HCT116 (cell line): ENCODE measurements around the gene MYO1F. TPM values are rescaled to one million over a fixed set of nuclear protein-coding genes. Genes with fewer than 3 reads are reported as not detected.
A peak's percentile ranks its signal among the peaks of the same experiment; 100 is the strongest.

Experiments used
- ATAC-seq: fragments of 200-7000 bp; cut with Tn5 transposase; 2 replicates; pipeline ENCODE4 v1.9.1; 2020; ENCODE audit warnings: mild to moderate bottlenecking, moderate library complexity
- BruUV-seq: library from RNA; stranded (reverse); fragments of 400-500 nt; replicated peaks from 2 replicates; lab custom pipeline; 2021; lab: Mats Ljungman, UMichigan
- CTCF ChIA-PET: fragments of 300-600 bp; sonication (Branson Sonifier 250); formaldehyde crosslinking; loops from one replicate; lab custom pipeline; 2021; ENCODE audit warnings: antibody characterized with exemption; lab: Charles Lee
- POLR2A ChIA-PET: fragments of 300-600, 350-600 bp; sonication (Branson Sonifier 250); formaldehyde crosslinking; loops from one replicate; lab custom pipeline; 2021; ENCODE audit warnings: antibody characterized with exemption; lab: Charles Lee
- RAD21 ChIA-PET, 2 experiments: fragments of 300-600 bp; sonication (Branson Sonifier 250); formaldehyde crosslinking; loops; one replicate each; lab custom pipeline; 2023; ENCODE audit warnings: low total read pairs in 2 of 2; ENCODE audit not compliant: uncharacterized antibody in 2 of 2, unreplicated experiment in 2 of 2, low non-redundant PET in 1 of 2; lab: Charles Lee
- DNase-seq: peaks from one replicate; pipeline ENCODE4 v3.0.0-alpha.2; 2010; ENCODE audit warnings: low read depth, low spot score
- H2AFZ ChIP-seq: fragments of 200-600 bp; shearing (Covaris generic), sonication (generic); 2 replicates; pipeline ENCODE4 v1.6.1; 2017; ENCODE audit warnings: low read depth, mixed run types, mixed read lengths, antibody characterized with exemption, low read length; ENCODE audit not compliant: poor library complexity, severe bottlenecking
- H3K27ac ChIP-seq: 2 replicates; pipeline ENCODE4 v1.5.1; 2012; ENCODE audit warnings: low read depth, low read length
- H3K27me3 ChIP-seq: fragments of 200-600 bp; sonication (generic); 2 replicates; pipeline ENCODE4 v1.6.1; 2016; ENCODE audit warnings: mixed run types, low read length, mixed read lengths; ENCODE audit not compliant: insufficient read depth
- H3K36me3 ChIP-seq, 2 experiments: fragments of 200-500 bp in 1 of 2; fragments of 200-600 bp in 1 of 2; sonication (Bioruptor generic) in 1 of 2; sonication (generic) in 1 of 2; 2 replicates each; pipeline versions ENCODE4 v1.5.1 to v1.6.1; 2014 to 2016; ENCODE audit warnings: low read length in 2 of 2, inconsistent platforms in 1 of 2, mixed read lengths in 1 of 2, mixed run types in 1 of 2; ENCODE audit not compliant: insufficient read depth in 2 of 2, control insufficient read depth in 1 of 2
- H3K4me1 ChIP-seq, 2 experiments: fragments of 200-600 bp in 1 of 2; sonication (generic) in 1 of 2; 2 replicates each; pipeline versions ENCODE4 v1.5.1 to v1.6.1; 2012 to 2017; ENCODE audit warnings: low read length in 2 of 2, inconsistent platforms in 1 of 2, mild to moderate bottlenecking in 1 of 2, mixed read lengths in 1 of 2, mixed run types in 1 of 2, moderate library complexity in 1 of 2; ENCODE audit not compliant: insufficient read depth in 2 of 2, control insufficient read depth in 1 of 2
- H3K4me2 ChIP-seq: fragments of 200-600 bp; sonication (generic); 2 replicates; pipeline ENCODE4 v1.6.1; 2017; ENCODE audit warnings: mixed run types, low read length, mixed read lengths
- H3K4me3 ChIP-seq, 2 experiments: fragments of 200-600 bp in 1 of 2; sonication (generic) in 1 of 2; replicated peaks in 1 of 2; 2 replicates each; pipeline ENCODE4 v1.5.1; 2011 to 2016; ENCODE audit warnings: low read length in 2 of 2, control low read depth in 1 of 2, low read depth in 1 of 2, mild to moderate bottlenecking in 1 of 2, mixed read lengths in 1 of 2, mixed run types in 1 of 2
- H3K79me2 ChIP-seq: fragments of 200-600 bp; sonication (generic); 2 replicates; pipeline ENCODE4 v1.6.1; 2017; ENCODE audit warnings: mild to moderate bottlenecking, mixed run types, low read length, moderate library complexity, mixed read lengths; ENCODE audit not compliant: insufficient read depth
- H3K9ac ChIP-seq: fragments of 200-600 bp; sonication (generic); 2 replicates; pipeline ENCODE4 v1.6.1; 2016; ENCODE audit warnings: low read length, mixed read lengths
- H3K9me2 ChIP-seq: fragments of 200-600 bp; sonication (generic), shearing (Covaris generic); 2 replicates; pipeline ENCODE4 v1.6.1; 2017; ENCODE audit warnings: mixed run types, mild to moderate bottlenecking, moderate library complexity; ENCODE audit not compliant: insufficient read depth
- H3K9me3 ChIP-seq, 2 experiments: fragments of 200-500 bp in 1 of 2; fragments of 200-600 bp in 1 of 2; sonication (Bioruptor generic) in 1 of 2; sonication (generic) in 1 of 2; 2 replicates each; pipeline ENCODE4 v1.6.1; 2014 to 2017; ENCODE audit warnings: low read length in 2 of 2, mixed read lengths in 2 of 2, inconsistent platforms in 1 of 2, low read depth in 1 of 2, mild to moderate bottlenecking in 1 of 2, mixed run types in 1 of 2, moderate library complexity in 1 of 2; ENCODE audit not compliant: control insufficient read depth in 1 of 2, insufficient read depth in 1 of 2
- H4K20me1 ChIP-seq: fragments of 200-600 bp; sonication (generic), shearing (Covaris generic); 2 replicates; pipeline ENCODE4 v1.6.1; 2017; ENCODE audit warnings: mixed run types, mild to moderate bottlenecking, moderate library complexity; ENCODE audit not compliant: insufficient read depth
- ATF3 ChIP-seq: IDR thresholded peaks from 2 replicates; pipeline ENCODE4 v1.6.1; 2012
- CBX3 ChIP-seq: IDR thresholded peaks from 2 replicates; pipeline ENCODE4 v1.6.1; 2012; ENCODE audit warnings: low read depth
- CEBPB ChIP-seq: IDR thresholded peaks from 2 replicates; pipeline ENCODE4 v1.6.1; 2012; ENCODE audit warnings: low read depth
- CTCF ChIP-seq, 3 experiments: fragments of 200-600 bp in 1 of 3; sonication (generic) in 1 of 3; IDR thresholded peaks in 2 of 3; conservative IDR thresholded peaks in 1 of 3; 2 replicates each; pipeline ENCODE4 v1.5.1; 2012 to 2017; ENCODE audit warnings: low read depth in 2 of 3, low read length in 2 of 3, antibody characterized with exemption in 1 of 3, borderline replicate concordance in 1 of 3, control low read depth in 1 of 3, mild to moderate bottlenecking in 1 of 3, mixed read lengths in 1 of 3, mixed run types in 1 of 3, moderate library complexity in 1 of 3; ENCODE audit not compliant: insufficient read depth in 1 of 3
- EGR1 ChIP-seq: IDR thresholded peaks from 2 replicates; pipeline ENCODE4 v1.6.1; 2012; ENCODE audit warnings: low read depth
- FOSL1 ChIP-seq: IDR thresholded peaks from 2 replicates; pipeline ENCODE4 v1.6.1; 2012; ENCODE audit warnings: low read depth
- POLR2AphosphoS5 ChIP-seq: IDR thresholded peaks from 2 replicates; pipeline ENCODE4 v1.6.1; 2011; ENCODE audit warnings: mild to moderate bottlenecking, low read depth, low read length, moderate library complexity
- RAD21 ChIP-seq: IDR thresholded peaks from 2 replicates; pipeline ENCODE4 v1.6.1; 2012; ENCODE audit warnings: low read depth, mild to moderate bottlenecking
- SIN3A ChIP-seq: IDR thresholded peaks from 2 replicates; pipeline ENCODE4 v1.6.1; 2012; ENCODE audit warnings: low read depth
- SP1 ChIP-seq: IDR thresholded peaks from 2 replicates; pipeline ENCODE4 v1.6.1; 2012; ENCODE audit warnings: low read depth
- SRF ChIP-seq: IDR thresholded peaks from 2 replicates; pipeline ENCODE4 v1.6.1; 2012; ENCODE audit warnings: low read depth
- TCF7L2 ChIP-seq: IDR thresholded peaks from 2 replicates; pipeline ENCODE4 v1.7.0; 2011; ENCODE audit warnings: borderline replicate concordance, inconsistent platforms; ENCODE audit not compliant: insufficient read depth, insufficient read length; ENCODE audit errors: extremely low read depth
- YY1 ChIP-seq: IDR thresholded peaks from 2 replicates; pipeline ENCODE4 v1.6.1; 2011; ENCODE audit warnings: low read length, low read depth, moderate library complexity, mild to moderate bottlenecking; ENCODE audit not compliant: insufficient replicate concordance; ENCODE audit errors: extremely low read depth
- ZBTB33 ChIP-seq: IDR thresholded peaks from 2 replicates; pipeline ENCODE4 v1.6.1; 2011; ENCODE audit warnings: mild to moderate bottlenecking, low read length, moderate library complexity; ENCODE audit not compliant: insufficient replicate concordance; ENCODE audit errors: extremely low read depth
- ZFX ChIP-seq: fragments of 450-650 bp; IDR thresholded peaks from 2 replicates; pipeline ENCODE4 v1.6.1; 2017
- intact Hi-C: fragments of 100-400 bp; cut with micrococcal nuclease; formaldehyde crosslinking; loops from 2 replicates; pipeline ENCODE4 v1.10.0; 2022
- total RNA-seq: library from RNA; stranded (reverse); gene quantifications from one replicate; pipeline ENCODE4 v1.2.1, GENCODE V29; 2021; ENCODE audit not compliant: unreplicated experiment

MYO1F gene
- total RNA-seq, 1 experiment from 2014 or later = 0.39 TPM

- Histone ChIP-seq H3K4me2 (no peak overlapping the region), H2AFZ (no peak overlapping the region), H3K4me3 (no peak overlapping the region), H3K36me3 (peaks cover 32 to 44% of the 10 kb centered on the region in 2 experiments), H4K20me1 (no peaks in the 10 kb centered on the region), H3K9me2 (no peaks in the 10 kb centered on the region), H3K27ac (no peak overlapping the region; the same call in 1 of the 2 replicates), H3K79me2 (peaks cover 48% of the 10 kb centered on the region), H3K9ac (no peak overlapping the region), H3K9me3 (no peaks in the 10 kb centered on the region), H3K27me3 (no peaks in the 10 kb centered on the region), H3K4me1 (no peaks in the 10 kb centered on the region)
- ChIA-PET CTCF (no interaction called here), POLR2A (no interaction called here), RAD21 (no interaction called here)
- TSS peak; percentile 86 for BruUV-seq
- ATAC-seq (no peak), DNase-seq (no peak)
- TF ChIP-seq YY1 = no peak
- TF ChIP-seq CEBPB = no peak
- no peak for TF ChIP-seq ZBTB33
- TF ChIP-seq RAD21 = no peak
- no peak for TF ChIP-seq CTCF (IDR thresholded peaks at IDR 0.05 in 2 of 3, conservative IDR thresholded peaks at IDR 0.05 in 1 of 3; ENCODE audit: borderline replicate concordance in 1 of 3, insufficient read depth in 1 of 3, low read depth in 2 of 3, low read length in 2 of 3)
- TF ChIP-seq TCF7L2 = no peak
- no peak for TF ChIP-seq ATF3
- no peak for TF ChIP-seq FOSL1
- TF ChIP-seq POLR2AphosphoS5 = no peak
- TF ChIP-seq SP1 = no peak
- TF ChIP-seq EGR1 = no peak
- TF ChIP-seq ZFX = no peak
- TF ChIP-seq SRF = no peak
- no peak for TF ChIP-seq SIN3A
- no peak for TF ChIP-seq CBX3
- intact Hi-C loops = no loop called here
These were observed 91.5 kb downstream of the MYO1F start for GRCh38 chr19:8485561-8486371.
